ENCODE data around the gene NRCAM.

NRCAM gene

DNA sequence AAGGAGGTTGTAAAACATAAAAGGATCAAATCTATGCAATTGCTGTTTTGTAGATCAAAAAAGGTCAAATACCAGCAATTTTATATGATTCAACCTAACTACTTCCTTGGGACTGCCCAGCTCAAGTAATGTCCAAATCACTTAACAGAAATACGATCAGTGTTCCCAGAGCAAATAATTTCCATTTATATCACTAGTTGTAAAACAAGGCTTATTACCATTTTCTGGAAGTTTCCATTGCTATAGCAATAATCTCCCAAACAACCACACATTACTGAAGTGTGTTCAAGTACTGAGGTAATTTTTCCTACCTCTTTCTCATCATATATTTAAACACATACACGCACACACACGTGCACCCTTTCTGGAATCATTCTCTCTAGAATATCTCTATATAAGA lies 123.3 kb downstream of the NRCAM start:
- no peaks in the 10 kb centered on the region for H3K27me3 ChIP-seq (ENCODE audit: control insufficient read depth, insufficient read depth, low read length)
- no peak overlapping the region for H3K4me3 ChIP-seq (ENCODE audit: low read depth, low read length)
- H3K36me3 ChIP-seq (ENCODE audit: control insufficient read depth, insufficient read depth, low read length): no peaks in the 10 kb centered on the region
- no peaks in the 10 kb centered on the region for H3K9me3 ChIP-seq (ENCODE audit: control insufficient read depth, low read length)
- H3K4me2 ChIP-seq (ENCODE audit: low read length): no peak overlapping the region
- H3K79me2 ChIP-seq: peaks cover 8% of the 10 kb centered on the region
- no peak overlapping the region for H2AFZ ChIP-seq
- no peak overlapping the region for H3K27ac ChIP-seq
- H3K9ac ChIP-seq: no peak overlapping the region
- TF ChIP-seq CTCF (IDR thresholded peaks at IDR 0.05): no peak
- peaks cover 13% of the 10 kb centered on the region for H3K4me1 ChIP-seq

DNA sequence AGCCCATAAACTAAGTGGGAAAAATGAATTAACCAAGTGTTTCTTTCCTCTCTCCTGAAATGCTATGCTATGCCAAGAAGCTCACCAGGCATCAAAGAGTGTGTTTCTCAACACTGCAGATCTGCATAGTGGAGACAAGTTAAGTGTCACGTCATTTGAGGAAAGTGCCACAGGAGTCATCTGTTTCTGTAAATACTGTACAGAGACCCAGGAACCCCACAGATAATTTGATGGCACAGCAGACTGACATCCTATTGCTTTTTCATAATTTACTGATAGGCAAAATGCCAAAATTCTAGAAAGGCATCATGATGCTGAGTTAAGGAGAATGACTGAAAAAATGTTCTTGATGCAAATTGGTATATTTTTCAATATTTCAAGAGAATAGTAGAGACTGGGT lies 124.3 kb downstream of the NRCAM start:
- Histone ChIP-seq H3K9ac (no peak overlapping the region), H3K4me3 (ENCODE audit: low read depth, low read length) (no peak overlapping the region), H3K27me3 (ENCODE audit: control insufficient read depth, insufficient read depth, low read length) (no peaks in the 10 kb centered on the region), H2AFZ (no peak overlapping the region), H3K79me2 (peaks cover 8% of the 10 kb centered on the region), H3K4me2 (ENCODE audit: low read length) (no peak overlapping the region), H3K27ac (no peak overlapping the region), H3K4me1 (peaks cover 13% of the 10 kb centered on the region), H3K9me3 (ENCODE audit: control insufficient read depth, low read length) (no peaks in the 10 kb centered on the region), H3K36me3 (ENCODE audit: control insufficient read depth, insufficient read depth, low read length) (no peaks in the 10 kb centered on the region)
- no peak for TF ChIP-seq CTCF (IDR thresholded peaks at IDR 0.05)

- Histone ChIP-seq H3K79me2 (peaks cover 8% of the 10 kb centered on the region), H3K9ac (no peak overlapping the region), H3K27ac (no peak overlapping the region), H3K36me3 (ENCODE audit: control insufficient read depth, insufficient read depth, low read length) (no peaks in the 10 kb centered on the region), H3K4me2 (ENCODE audit: low read length) (no peak overlapping the region), H2AFZ (no peak overlapping the region), H3K4me1 (peaks cover 10% of the 10 kb centered on the region), H3K27me3 (ENCODE audit: control insufficient read depth, insufficient read depth, low read length) (no peaks in the 10 kb centered on the region), H3K4me3 (ENCODE audit: low read depth, low read length) (no peak overlapping the region), H3K9me3 (ENCODE audit: control insufficient read depth, low read length) (no peaks in the 10 kb centered on the region)
- TF ChIP-seq CTCF (IDR thresholded peaks at IDR 0.05): no peak
Measured at GRCh38 chr7:108330227-108330626, 126.0 kb downstream of the NRCAM start.

DNA sequence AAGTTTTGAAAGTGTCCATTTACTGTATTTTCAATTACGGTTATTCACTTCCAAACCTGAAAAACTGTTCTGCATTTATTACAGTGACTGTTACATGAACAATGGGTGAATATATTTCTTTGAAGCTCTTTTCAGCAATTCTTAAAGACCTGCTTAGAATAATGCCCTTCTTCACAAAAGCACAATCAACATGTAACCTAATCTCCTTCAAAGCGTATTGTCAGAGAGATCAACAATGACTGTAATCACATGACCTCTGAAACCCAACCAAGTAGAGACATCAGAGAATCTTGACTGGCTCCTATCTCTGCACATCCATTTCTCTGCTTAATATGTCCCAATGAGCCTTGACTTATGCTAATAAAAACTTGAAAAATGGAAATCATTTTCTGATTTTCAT lies 126.7 kb downstream of the NRCAM start:
- H3K4me1 ChIP-seq: peaks cover 9% of the 10 kb centered on the region
- no peaks in the 10 kb centered on the region for H3K36me3 ChIP-seq (ENCODE audit: control insufficient read depth, insufficient read depth, low read length)
- no peaks in the 10 kb centered on the region for H3K9me3 ChIP-seq (ENCODE audit: control insufficient read depth, low read length)
- TF ChIP-seq CTCF (IDR thresholded peaks at IDR 0.05): no peak
- H3K9ac ChIP-seq: no peak overlapping the region
- no peak overlapping the region for H2AFZ ChIP-seq
- no peak overlapping the region for H3K4me2 ChIP-seq (ENCODE audit: low read length)
- H3K79me2 ChIP-seq: peaks cover 8% of the 10 kb centered on the region
- no peak overlapping the region for H3K27ac ChIP-seq
- no peak overlapping the region for H3K4me3 ChIP-seq (ENCODE audit: low read depth, low read length)
- H3K27me3 ChIP-seq (ENCODE audit: control insufficient read depth, insufficient read depth, low read length): no peaks in the 10 kb centered on the region

DNA sequence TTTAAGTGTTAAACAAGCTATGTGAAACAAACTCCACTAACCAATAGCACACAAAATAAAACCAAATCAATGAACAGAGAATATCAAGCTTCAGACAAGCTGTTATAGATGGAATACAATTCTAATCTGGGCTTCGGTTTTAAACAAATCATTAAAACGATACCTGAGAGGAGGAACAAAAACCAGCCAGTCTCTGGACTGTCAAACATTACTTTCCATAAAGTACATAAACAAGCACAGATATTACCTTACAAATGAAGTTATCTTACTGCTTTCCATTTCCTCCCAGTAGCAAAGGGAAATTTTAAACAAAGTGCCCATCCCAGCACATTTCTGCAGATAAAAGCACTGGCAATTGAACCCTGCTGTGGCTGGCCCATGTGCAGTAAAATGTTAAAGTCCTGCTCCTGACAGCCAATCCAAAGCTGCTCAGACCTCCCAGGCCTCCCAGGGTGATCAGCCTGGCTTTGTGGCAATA lies 128.0 kb downstream of the NRCAM start:
- TF ChIP-seq CTCF (IDR thresholded peaks at IDR 0.05): no peak
- no peaks in the 10 kb centered on the region for H3K9me3 ChIP-seq (ENCODE audit: control insufficient read depth, low read length)
- H3K9ac ChIP-seq: no peak overlapping the region
- peaks cover 8% of the 10 kb centered on the region for H3K79me2 ChIP-seq
- H3K4me3 ChIP-seq (ENCODE audit: low read depth, low read length): no peak overlapping the region
- no peak overlapping the region for H3K4me2 ChIP-seq (ENCODE audit: low read length)
- no peak overlapping the region for H3K27ac ChIP-seq
- no peaks in the 10 kb centered on the region for H3K36me3 ChIP-seq (ENCODE audit: control insufficient read depth, insufficient read depth, low read length)
- H3K27me3 ChIP-seq (ENCODE audit: control insufficient read depth, insufficient read depth, low read length): no peaks in the 10 kb centered on the region
- H3K4me1 ChIP-seq: peaks cover 15% of the 10 kb centered on the region
- no peak overlapping the region for H2AFZ ChIP-seq

All from parathyroid adenoma (tissue), 2 donors.